ENCODE results near the gene KLF17.
"Not testable (repeated sequence)": the region's sequence is repeated elsewhere in the genome, so short reads cannot be mapped to it uniquely, and the experiment has no call there.

The KLF17 gene

DNA sequence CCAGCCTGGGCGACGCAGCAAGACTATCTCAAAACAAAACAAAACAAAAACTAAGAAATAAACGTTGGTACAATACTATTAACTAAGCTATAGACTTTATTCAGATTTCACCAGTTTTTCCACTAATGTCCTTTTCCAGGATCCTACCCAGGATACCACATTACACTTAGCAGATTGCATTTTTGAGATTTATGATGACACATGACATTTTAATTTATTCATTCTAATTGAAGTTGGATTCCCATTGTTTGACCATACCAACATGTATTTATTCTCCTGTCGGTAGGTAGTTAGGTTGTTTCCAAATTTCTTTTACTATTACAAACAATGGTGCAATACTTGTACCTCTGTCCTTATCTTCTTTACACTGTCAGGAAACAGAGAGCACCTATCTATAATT is 6.8 kb upstream of the KLF17 start:
- no peak for DNase-seq

DNA sequence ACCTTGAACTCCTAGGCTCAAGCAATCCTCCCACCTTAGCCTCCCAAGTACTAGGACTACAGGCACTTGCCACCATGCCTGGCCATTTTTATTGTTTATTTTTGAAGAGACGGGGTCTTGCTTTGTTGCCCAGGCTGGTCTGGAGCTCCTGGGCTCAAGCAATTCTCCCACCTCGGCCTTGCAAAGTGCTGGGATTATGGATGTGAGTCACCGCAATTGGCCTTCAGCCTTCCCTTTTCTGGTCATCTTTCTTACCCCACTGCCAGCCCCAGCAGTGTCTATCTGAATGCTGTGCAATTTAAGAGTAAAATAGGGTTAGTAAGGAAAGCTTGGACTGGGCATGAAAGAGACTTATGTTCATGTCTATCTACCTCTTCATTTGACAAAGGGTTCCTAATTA is 6.1 kb upstream of the KLF17 start:
- DNase-seq = no peak

DNA sequence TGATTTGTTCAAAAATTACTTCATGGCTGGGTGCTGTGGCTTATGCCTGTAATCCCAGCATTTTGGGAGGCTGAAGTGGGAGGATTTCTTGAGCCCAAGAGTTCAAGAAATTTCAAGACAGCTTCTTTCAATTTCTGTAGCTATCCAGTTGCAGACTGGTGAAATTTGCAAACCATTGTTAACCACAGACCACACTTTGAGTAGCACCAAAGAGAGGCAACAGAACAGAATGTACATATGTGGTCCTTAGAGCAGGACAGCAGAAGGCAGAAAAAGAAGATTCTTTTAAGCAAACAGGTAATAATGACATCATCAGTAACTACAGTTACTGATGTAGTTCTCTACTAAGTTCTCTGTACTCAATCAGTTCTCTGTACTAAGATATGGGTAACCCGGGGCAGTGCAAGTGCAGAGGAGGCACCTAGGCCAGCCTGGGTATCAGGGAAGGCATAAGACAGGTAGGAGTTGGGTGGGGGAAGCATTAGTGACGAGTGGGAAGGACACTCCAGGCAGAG is 5.5 kb upstream of the KLF17 start:
- no peak for DNase-seq

- no peak for DNase-seq
Observed at GRCh38 chr1:44114098-44114497, 4.5 kb upstream of the KLF17 start.

DNA sequence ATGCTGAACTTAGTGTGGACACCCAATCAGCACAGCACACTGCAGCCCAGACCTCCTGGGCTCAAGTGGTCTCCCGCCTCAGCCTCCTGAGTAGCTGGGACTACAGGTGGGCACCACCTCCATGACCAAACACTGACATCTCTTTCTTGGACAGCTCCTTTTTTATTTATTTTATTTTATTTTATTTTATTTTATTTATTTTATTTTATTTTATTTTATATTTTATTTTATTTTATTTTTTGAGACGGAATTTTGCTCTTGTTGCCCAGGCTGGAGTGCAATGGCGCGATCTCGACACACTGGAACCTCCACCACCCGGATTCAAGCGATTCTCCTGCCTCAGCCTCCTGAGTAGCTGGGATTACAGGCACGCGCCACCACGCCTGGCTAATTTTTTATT is 1.3 kb upstream of the KLF17 start:
- not testable (repeated sequence) for DNase-seq

DNA sequence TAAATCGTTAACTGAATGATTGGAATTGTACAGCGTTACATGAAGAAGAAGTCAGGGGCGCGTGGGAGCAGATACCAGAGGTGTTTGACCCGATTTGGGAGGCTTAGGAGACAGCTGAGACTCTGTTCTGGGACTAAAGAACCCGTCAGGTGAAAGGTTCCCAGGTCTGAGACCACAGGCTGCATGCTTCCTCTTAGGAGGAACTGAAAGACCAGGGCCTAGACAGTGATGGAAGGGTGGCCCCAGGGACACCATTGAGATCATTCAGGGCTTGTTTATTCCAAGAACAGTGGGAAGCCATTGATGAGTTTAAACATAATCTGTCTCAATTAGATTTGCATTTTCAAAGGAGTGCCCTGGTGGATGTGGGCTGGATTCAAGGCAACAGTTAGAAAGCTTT is 904 bp downstream of the KLF17 start:
- DNase-seq = no peak

- DNase-seq = no peak
Observed at GRCh38 chr1:44120398-44120949, 1.9 kb downstream of the KLF17 start.

DNA sequence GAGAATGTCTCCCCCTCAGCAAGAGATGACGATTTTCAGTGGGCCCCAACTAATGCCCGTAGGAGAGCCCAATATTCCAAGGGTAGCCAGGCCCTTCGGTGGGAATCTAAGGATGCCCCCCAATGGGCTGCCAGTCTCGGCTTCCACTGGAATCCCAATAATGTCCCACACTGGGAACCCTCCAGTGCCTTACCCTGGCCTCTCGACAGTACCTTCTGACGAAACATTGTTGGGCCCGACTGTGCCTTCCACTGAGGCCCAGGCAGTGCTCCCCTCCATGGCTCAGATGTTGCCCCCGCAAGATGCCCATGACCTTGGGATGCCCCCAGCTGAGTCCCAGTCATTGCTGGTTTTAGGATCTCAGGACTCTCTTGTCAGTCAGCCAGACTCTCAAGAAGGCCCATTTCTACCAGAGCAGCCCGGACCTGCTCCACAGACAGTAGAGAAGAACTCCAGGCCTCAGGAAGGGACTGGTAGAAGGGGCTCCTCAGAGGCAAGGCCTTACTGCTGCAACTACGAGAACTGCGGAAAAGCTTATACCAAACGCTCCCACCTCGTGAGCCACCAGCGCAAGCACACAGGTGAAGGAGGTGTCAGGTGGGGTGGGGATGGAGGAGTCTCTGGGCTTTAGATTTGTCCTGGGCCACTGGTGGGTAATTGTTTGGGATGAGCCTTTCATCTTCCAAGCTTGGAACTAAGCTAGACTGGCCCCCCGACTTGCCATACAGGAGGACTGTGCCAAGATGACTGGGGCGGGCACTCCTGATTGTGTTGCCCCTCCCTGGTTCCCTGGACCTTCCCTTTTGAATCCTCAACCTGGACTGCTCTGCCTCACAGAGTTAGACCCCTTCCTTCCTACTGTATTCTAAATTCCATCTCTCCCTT is 11.2 kb downstream of the KLF17 start:
- no peak for DNase-seq

DNA sequence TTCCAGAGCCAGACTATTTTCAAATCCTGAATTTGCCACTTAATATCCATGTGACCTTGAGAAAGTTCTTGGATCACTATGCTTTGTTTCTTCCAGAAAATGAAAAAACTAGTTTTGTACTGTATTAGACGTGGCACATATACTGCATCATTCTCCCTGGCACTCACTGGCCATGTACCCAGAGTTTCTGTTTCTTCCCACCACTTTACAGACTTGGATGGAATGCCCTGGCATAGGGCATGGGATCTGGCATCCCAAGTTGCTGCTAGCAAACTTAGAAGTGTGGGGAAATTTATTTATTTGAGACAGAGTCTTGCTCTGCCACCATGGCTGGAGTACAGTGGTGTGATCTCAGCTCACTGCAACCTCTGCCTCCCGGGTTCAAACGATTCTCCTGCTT is 12.8 kb downstream of the KLF17 start:
- DNase-seq = no peak

DNA sequence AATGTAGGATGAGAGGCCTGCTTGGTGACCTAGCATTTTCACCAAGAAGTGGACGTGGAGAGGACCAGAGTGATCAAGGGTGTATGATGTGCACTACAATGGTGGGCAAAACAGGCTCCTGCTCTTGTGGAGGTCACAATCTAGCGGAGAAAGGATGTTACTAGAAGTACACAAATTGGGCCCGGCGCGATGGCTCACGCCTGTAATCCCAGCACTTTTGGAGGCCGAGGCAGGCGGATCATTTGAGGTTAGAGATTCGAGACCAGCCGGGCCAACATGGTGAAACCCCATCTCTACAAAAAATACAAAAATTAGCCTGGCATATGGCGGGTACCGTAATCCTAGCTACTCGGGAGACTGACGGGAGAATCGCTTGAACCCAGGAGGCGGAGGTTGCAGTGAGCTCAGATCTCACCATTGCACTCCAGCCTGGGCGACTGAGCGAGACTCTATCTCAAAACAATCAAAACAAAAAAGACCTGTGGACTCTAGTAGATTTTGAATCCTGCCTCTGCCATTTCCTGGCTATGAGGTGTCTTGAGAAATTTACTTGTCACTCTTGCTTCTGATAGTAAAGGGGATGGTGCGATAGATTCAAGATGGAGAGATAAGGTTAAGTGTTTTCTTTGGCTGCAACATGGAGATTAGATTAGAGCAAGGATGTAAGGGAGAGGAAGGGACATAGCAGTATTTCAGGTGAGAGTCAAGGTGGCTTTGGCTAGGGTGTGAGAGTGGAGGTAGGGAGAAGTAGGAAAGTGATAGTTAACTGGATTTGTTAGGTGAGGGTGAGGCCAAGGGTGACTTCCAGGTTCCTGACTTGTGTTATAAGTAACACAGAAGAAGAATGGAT is 15.7 kb downstream of the KLF17 start:
- no peak for DNase-seq

DNA sequence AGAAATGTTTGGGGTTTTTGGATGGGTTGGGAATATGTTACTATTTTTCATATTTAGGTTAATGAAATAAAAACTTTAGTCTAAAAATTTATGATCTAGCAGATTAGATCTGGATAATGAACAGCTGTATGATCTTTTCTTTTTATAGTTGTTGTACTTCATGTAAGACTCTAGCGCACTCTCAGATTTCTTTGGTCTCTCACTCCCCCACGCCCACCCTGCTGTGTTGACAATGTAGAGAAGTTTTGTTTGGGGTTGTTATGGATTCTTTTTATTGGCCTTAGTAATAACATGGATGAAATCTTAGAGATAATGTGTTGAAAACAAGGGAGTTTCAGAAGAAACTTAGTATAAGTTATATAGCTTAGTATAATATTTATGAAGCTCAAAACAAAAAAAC is 17.3 kb downstream of the KLF17 start:
- no peak for DNase-seq

GRCh38 chr1:44138239-44138638 is 19.6 kb downstream of the KLF17 start:
- no peak for DNase-seq

- DNase-seq = not testable (repeated sequence)
Observed at GRCh38 chr1:44139565-44139964, 20.9 kb downstream of the KLF17 start.

DNA sequence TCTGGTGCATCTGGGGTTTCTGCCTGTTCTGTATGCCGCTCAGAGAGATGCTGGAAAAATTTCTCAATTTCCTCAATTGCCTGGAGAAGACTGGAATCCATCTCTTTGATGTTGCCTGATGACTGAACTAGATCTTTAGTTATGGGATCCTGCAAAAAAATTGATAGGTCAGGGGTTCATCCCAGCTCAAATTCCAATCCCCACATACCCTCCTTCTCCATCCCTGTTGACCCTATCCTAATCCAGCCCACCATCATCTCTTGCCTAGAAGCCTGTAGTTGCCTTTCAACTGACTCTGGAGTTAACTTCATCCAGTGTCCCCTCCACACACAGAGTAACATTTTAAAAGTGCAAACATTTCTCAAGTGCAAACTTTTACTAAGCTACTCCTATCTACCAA is 22.9 kb downstream of the KLF17 start, which contains the start of gene KLF18:
TSS of gene KLF18 (minus strand) at position 101 of the 400 bp plus-strand sequence. CDS start at position 101, 0 bp downstream.
- no peak for DNase-seq

DNA sequence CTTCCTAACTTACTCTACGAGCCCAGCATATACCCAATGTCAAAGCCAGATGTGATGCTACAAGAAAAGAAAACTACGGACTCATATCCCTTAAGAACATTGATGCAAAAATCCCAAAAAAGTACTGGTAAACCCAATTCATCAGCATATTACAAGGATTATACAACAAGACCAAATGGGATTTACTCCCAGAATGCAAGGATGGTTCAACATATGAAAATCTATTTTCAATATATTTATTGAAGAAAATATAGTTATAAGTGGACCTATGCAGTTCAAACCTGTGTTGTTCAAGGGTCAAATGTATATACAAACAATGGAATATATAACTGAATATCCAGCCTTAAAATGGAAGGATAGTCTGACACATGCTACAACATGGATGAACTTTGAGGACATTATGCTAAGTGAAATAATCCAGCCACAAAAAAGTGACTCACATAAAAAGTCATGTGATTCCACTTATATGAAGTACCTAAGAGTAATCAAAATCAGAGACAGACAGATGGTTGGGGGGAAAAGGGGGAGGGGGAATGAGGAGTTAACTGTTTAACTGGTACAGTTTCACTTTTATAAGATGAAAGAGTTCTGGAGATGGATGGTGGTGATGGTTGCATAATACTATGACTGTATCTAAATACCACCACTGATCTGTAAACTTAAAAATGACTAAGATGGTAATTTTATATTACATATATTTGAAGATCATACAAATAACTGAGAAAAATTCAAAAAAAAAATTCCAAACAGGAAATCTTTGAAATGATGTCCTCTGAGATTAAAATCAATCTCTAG is 26.5 kb downstream of the KLF17 start:
- DNase-seq = no peak

- DNase-seq = no peak
Observed at GRCh38 chr1:44146536-44147361, 28.1 kb downstream of the KLF17 start.

GRCh38 chr1:44147582-44147981 is 29.0 kb downstream of the KLF17 start:
- no peak for DNase-seq

- no peak for DNase-seq
Observed at GRCh38 chr1:44151332-44151731, 32.7 kb downstream of the KLF17 start.

GRCh38 chr1:44151808-44152207 is 33.2 kb downstream of the KLF17 start:
- DNase-seq = no peak

DNA sequence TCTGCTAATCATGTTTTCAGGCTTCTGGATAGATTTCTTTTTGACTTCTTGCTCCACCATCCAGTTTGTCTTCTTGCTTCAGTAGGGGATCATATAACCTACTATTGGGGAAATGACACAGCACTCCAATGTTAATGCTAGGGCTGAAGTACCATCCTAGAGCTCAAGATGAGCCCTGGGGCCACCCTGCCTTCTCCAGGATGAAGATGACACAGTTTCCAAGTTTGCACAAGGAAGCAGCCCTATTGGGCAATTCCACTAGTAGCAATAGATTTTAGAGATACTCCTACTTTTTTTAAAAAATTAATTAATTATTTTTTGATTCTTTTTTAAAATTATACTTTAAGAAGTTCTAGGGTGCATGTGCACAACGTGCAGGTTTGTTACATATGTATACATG is 34.1 kb downstream of the KLF17 start:
- DNase-seq = no peak

- no peak for DNase-seq
Observed at GRCh38 chr1:44154049-44154448, 35.4 kb downstream of the KLF17 start.

DNA sequence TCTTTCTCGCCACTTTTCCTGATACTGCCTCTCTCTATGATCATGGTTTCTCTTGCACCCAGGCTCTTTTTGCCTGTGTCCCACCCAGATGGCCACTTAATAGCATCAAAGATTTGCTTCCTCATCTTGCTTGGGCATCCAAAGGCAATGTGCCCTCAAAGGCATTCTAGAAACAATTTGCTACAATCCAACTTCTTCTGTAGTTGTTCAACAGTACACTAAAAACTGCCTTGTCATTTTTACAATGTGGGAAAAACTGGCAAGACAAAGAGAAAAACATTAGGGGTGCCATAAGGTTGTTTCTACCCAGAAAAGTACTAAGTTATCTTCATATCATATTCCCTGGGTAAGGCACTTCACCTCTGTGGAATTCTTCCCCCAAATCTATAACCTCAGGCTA is 39.3 kb downstream of the KLF17 start:
- DNase-seq = no peak

All from activated CD4-positive, alpha-beta T cell treated with anti-CD3 and anti-CD28 coated beads, Interleukin-2, amount 50 U/mL, for 4 hours (primary cell).